A673 (cell line): Measurements from ENCODE around the gene KCNIP3. TPM values are rescaled to one million over a fixed set of nuclear protein-coding genes. Genes with fewer than 3 reads are reported as not detected.

ENCODE experiments used
- BruUV-seq: library from RNA; stranded (reverse); fragments of 400-500 nt; replicated peaks from 2 replicates; lab custom pipeline; 2021; lab: Mats Ljungman, UMichigan
- CTCF ChIA-PET: fragments of 300-600 bp; sonication (Branson Sonifier 250); formaldehyde crosslinking; loops from one replicate; lab custom pipeline; 2022; ENCODE audit warnings: antibody characterized with exemption; lab: Charles Lee
- POLR2A ChIA-PET: fragments of 300-600 bp; sonication (Branson Sonifier 250); formaldehyde crosslinking; loops from one replicate; lab custom pipeline; 2022; ENCODE audit warnings: antibody characterized with exemption; ENCODE audit not compliant: low non-redundant PET; lab: Charles Lee
- DNase-seq: peaks from one replicate; pipeline ENCODE4 v3.0.0-alpha.2; 2015; ENCODE audit warnings: low spot score
- H3K27ac ChIP-seq: fragments of 200-600 bp; sonication (generic); 2 replicates; pipeline ENCODE4 v1.5.1; 2016; ENCODE audit warnings: mixed run types, low read depth, mild to moderate bottlenecking, mixed read lengths, antibody characterized with exemption, low read length; ENCODE audit not compliant: poor library complexity, severe bottlenecking
- H3K27me3 ChIP-seq: fragments of 200-600 bp; sonication (generic); replicated peaks from 2 replicates; pipeline ENCODE4 v1.6.1; 2017; ENCODE audit warnings: mixed run types, low read depth, mild to moderate bottlenecking, mixed read lengths, antibody characterized with exemption, low read length; ENCODE audit not compliant: insufficient read depth, poor library complexity
- H3K36me3 ChIP-seq: fragments of 200-600 bp; sonication (generic); 2 replicates; pipeline ENCODE4 v1.6.1; 2016; ENCODE audit warnings: mixed run types, mild to moderate bottlenecking, mixed read lengths, antibody characterized with exemption, low read length; ENCODE audit not compliant: insufficient read depth, poor library complexity, severe bottlenecking
- H3K4me1 ChIP-seq: fragments of 200-600 bp; sonication (generic); 2 replicates; pipeline ENCODE4 v1.6.1; 2017; ENCODE audit warnings: mixed run types, mild to moderate bottlenecking, mixed read lengths, antibody characterized with exemption, low read length; ENCODE audit not compliant: insufficient read depth, poor library complexity, severe bottlenecking
- H3K4me3 ChIP-seq: fragments of 200-600 bp; sonication (generic); 2 replicates; pipeline ENCODE4 v1.5.1; 2016; ENCODE audit warnings: low read depth, mixed run types, mild to moderate bottlenecking, mixed read lengths, low read length; ENCODE audit not compliant: poor library complexity, severe bottlenecking
- H3K9me3 ChIP-seq: fragments of 200-600 bp; sonication (generic); 2 replicates; pipeline ENCODE4 v1.6.1; 2016; ENCODE audit warnings: mixed run types, low read depth, mild to moderate bottlenecking, mixed read lengths, antibody characterized with exemption, low read length; ENCODE audit not compliant: poor library complexity, severe bottlenecking
- CTCF ChIP-seq: fragments of 300-800, 200-600 bp; sonication (generic); conservative IDR thresholded peaks from 2 replicates; pipeline ENCODE4 v1.5.1; 2017; ENCODE audit warnings: low read depth, mild to moderate bottlenecking, antibody characterized with exemption, low read length, moderate library complexity, mixed read lengths
- EZH2 ChIP-seq: fragments of 200-600 bp; sonication (generic); IDR thresholded peaks from 2 replicates; pipeline ENCODE4 v1.6.1; 2017; ENCODE audit warnings: borderline replicate concordance, low read depth, mild to moderate bottlenecking, mixed read lengths, antibody characterized with exemption, low read length; ENCODE audit not compliant: poor library complexity, severe bottlenecking
- intact Hi-C: fragments of 100-400 bp; cut with micrococcal nuclease; formaldehyde crosslinking; loops from one replicate; pipeline ENCODE4 v1.10.0; 2022; ENCODE audit not compliant: unreplicated experiment
- total RNA-seq: library from RNA; stranded (reverse); gene quantifications from 2 replicates; pipeline ENCODE4 v1.2.3, GENCODE V29; 2021

The KCNIP3 gene
- total RNA-seq, 1 experiment from 2014 or later = 0.45 TPM

GRCh38 chr2:95316466-95317122 is 19.4 kb downstream of the KCNIP3 start:
- no TSS peak for BruUV-seq
- no peaks in the 10 kb centered on the region for H3K36me3 ChIP-seq
- CTCF ChIA-PET = no interaction called here
- no peak for DNase-seq
- intact Hi-C loops = no loop called here
- no peaks in the 10 kb centered on the region for H3K27me3 ChIP-seq
- no peaks in the 10 kb centered on the region for H3K9me3 ChIP-seq
- no peak overlapping the region for H3K4me3 ChIP-seq
- TF ChIP-seq EZH2 (no peak), CTCF (no peak)
- peaks cover 6% of the 10 kb centered on the region for H3K4me1 ChIP-seq
- no peak overlapping the region for H3K27ac ChIP-seq
- POLR2A ChIA-PET = no interaction called here

- BruUV-seq = no TSS peak
Observed at GRCh38 chr2:95317123-95317500, 20.0 kb downstream of the KCNIP3 start.

GRCh38 chr2:95317665-95318425 is 20.7 kb downstream of the KCNIP3 start:
- no TSS peak for BruUV-seq
- ChIA-PET CTCF (no interaction called here), POLR2A (no interaction called here)
- H3K4me1 ChIP-seq = peaks cover 6% of the 10 kb centered on the region
- intact Hi-C loops = no loop called here
- H3K36me3 ChIP-seq = no peaks in the 10 kb centered on the region
- no peak overlapping the region for H3K4me3 ChIP-seq
- H3K9me3 ChIP-seq = no peaks in the 10 kb centered on the region
- TF ChIP-seq EZH2 (no peak), CTCF (no peak)
- DNase-seq = no peak
- no peak overlapping the region for H3K27ac ChIP-seq
- H3K27me3 ChIP-seq = no peaks in the 10 kb centered on the region

More at GRCh38 chr2:95317123-95317500, 20.0 kb downstream of the KCNIP3 start:
- no peak for DNase-seq
- Histone ChIP-seq H3K4me1 (peaks cover 6% of the 10 kb centered on the region), H3K4me3 (no peak overlapping the region), H3K27me3 (no peaks in the 10 kb centered on the region), H3K9me3 (no peaks in the 10 kb centered on the region), H3K27ac (no peak overlapping the region), H3K36me3 (no peaks in the 10 kb centered on the region)
- ChIA-PET POLR2A (no interaction called here), CTCF (no interaction called here)
- intact Hi-C loops = no loop called here
- TF ChIP-seq CTCF = no peak
